SK-N-MC (cell line): Measurements from ENCODE around the gene RAB35.

Experiments used
- DNase-seq: peaks from one replicate; pipeline ENCODE4 v3.0.0-alpha.2; 2011; ENCODE audit warnings: low read depth, low spot score
- H3K27ac ChIP-seq: fragments of 200-600 bp; sonication (generic); 2 replicates; pipeline ENCODE4 v1.5.1; 2016; ENCODE audit warnings: mixed run types
- H3K36me3 ChIP-seq: fragments of 200-600 bp; sonication (generic); 2 replicates; pipeline ENCODE4 v1.6.1; 2017; ENCODE audit warnings: antibody characterized with exemption, low read length, mixed read lengths; ENCODE audit not compliant: insufficient read depth
- H3K4me3 ChIP-seq: fragments of 200-600 bp; sonication (generic); 2 replicates; pipeline ENCODE4 v1.5.1; 2016
- H3K9ac ChIP-seq: fragments of 200-600 bp; sonication (generic); 2 replicates; pipeline ENCODE4 v1.8.0; 2017; ENCODE audit warnings: mixed run types, mixed read lengths; ENCODE audit not compliant: insufficient read length
- H3K9me3 ChIP-seq: fragments of 200-600 bp; sonication (generic); 2 replicates; pipeline ENCODE4 v1.6.1; 2017; ENCODE audit warnings: low read depth, mild to moderate bottlenecking, antibody characterized with exemption, low read length, moderate library complexity, mixed read lengths
- EZH2 ChIP-seq: fragments of 200-600 bp; sonication (generic); IDR thresholded peaks from one replicate; pipeline ENCODE4 v1.6.1; 2017; ENCODE audit warnings: antibody characterized with exemption
- FOXP2 ChIP-seq: optimal IDR thresholded peaks from 2 replicates; pipeline ENCODE3; 2011; ENCODE audit warnings: mild to moderate bottlenecking, moderate library complexity; ENCODE audit not compliant: insufficient read depth; ENCODE audit errors: extremely low read length, control extremely low read depth
- POLR2AphosphoS5 ChIP-seq: IDR thresholded peaks from 2 replicates; pipeline ENCODE4 v1.6.1; 2012; ENCODE audit warnings: mild to moderate bottlenecking, low read depth, low read length, borderline replicate concordance

RAB35 gene

GRCh38 chr12:120065472-120065871 is 51.1 kb downstream of the RAB35 start:
- no peak overlapping the region for H3K4me3 ChIP-seq
- H3K36me3 ChIP-seq: no peaks in the 10 kb centered on the region
- DNase-seq: no peak
- H3K9ac ChIP-seq: no peak overlapping the region
- H3K9me3 ChIP-seq: no peaks in the 10 kb centered on the region
- no peak for TF ChIP-seq EZH2
- no peak for TF ChIP-seq FOXP2
- TF ChIP-seq POLR2AphosphoS5: no peak
- H3K27ac ChIP-seq: no peak overlapping the region

GRCh38 chr12:120064054-120064940 is 52.3 kb downstream of the RAB35 start:
- Histone ChIP-seq H3K9me3 (no peaks in the 10 kb centered on the region), H3K27ac (no peak overlapping the region), H3K9ac (no peak overlapping the region), H3K4me3 (no peak overlapping the region), H3K36me3 (no peaks in the 10 kb centered on the region)
- DNase-seq: no peak
- TF ChIP-seq EZH2 (no peak), POLR2AphosphoS5 (no peak), FOXP2 (no peak)

- Histone ChIP-seq H3K9ac (no peak overlapping the region), H3K9me3 (no peaks in the 10 kb centered on the region), H3K4me3 (no peak overlapping the region), H3K36me3 (no peaks in the 10 kb centered on the region), H3K27ac (no peak overlapping the region)
- TF ChIP-seq EZH2: no peak
- no peak for TF ChIP-seq POLR2AphosphoS5
- no peak for TF ChIP-seq FOXP2
- DNase-seq: no peak
These were observed 53.5 kb downstream of the RAB35 start for GRCh38 chr12:120062976-120063579.

GRCh38 chr12:120061575-120062214 is 54.9 kb downstream of the RAB35 start:
- no peak overlapping the region for H3K27ac ChIP-seq
- no peak overlapping the region for H3K4me3 ChIP-seq
- no peaks in the 10 kb centered on the region for H3K36me3 ChIP-seq
- TF ChIP-seq EZH2: no peak
- TF ChIP-seq POLR2AphosphoS5: no peak
- TF ChIP-seq FOXP2: no peak
- no peak for DNase-seq
- no peaks in the 10 kb centered on the region for H3K9me3 ChIP-seq
- no peak overlapping the region for H3K9ac ChIP-seq

- Histone ChIP-seq H3K36me3 (no peaks in the 10 kb centered on the region), H3K9me3 (no peaks in the 10 kb centered on the region), H3K4me3 (no peak overlapping the region), H3K27ac (no peak overlapping the region), H3K9ac (no peak overlapping the region)
- no peak for TF ChIP-seq FOXP2
- no peak for TF ChIP-seq POLR2AphosphoS5
- no peak for TF ChIP-seq EZH2
- no peak for DNase-seq
These were observed 55.8 kb downstream of the RAB35 start for GRCh38 chr12:120060717-120061116.

GRCh38 chr12:120060196-120060595 is 56.4 kb downstream of the RAB35 start:
- Histone ChIP-seq H3K9ac (no peak overlapping the region), H3K36me3 (no peaks in the 10 kb centered on the region), H3K9me3 (no peaks in the 10 kb centered on the region), H3K27ac (no peak overlapping the region), H3K4me3 (no peak overlapping the region)
- DNase-seq: no peak
- TF ChIP-seq FOXP2 (no peak), EZH2 (no peak), POLR2AphosphoS5 (no peak)

- H3K27ac ChIP-seq: no peak overlapping the region
- no peak for TF ChIP-seq FOXP2
- no peak for TF ChIP-seq EZH2
- TF ChIP-seq POLR2AphosphoS5: no peak
- H3K9ac ChIP-seq: no peak overlapping the region
- H3K4me3 ChIP-seq: no peak overlapping the region
- no peaks in the 10 kb centered on the region for H3K9me3 ChIP-seq
- DNase-seq: no peak
- H3K36me3 ChIP-seq: no peaks in the 10 kb centered on the region
These were observed 59.8 kb downstream of the RAB35 start for GRCh38 chr12:120056739-120057138.
